Sciatic nerve (tissue), 2 donors: ENCODE data around the gene GFER. TPM values are rescaled to one million over a fixed set of nuclear protein-coding genes. Genes with fewer than 3 reads are reported as not detected.

Source experiments
- ATAC-seq: fragments of 200-7000 bp; cut with Tn5 transposase; one replicate; pipeline ENCODE4 v1.9.1; 2020; ENCODE audit warnings: mild to moderate bottlenecking, moderate library complexity
- DNase-seq: peaks from one replicate; pipeline ENCODE4 v3.0.0-alpha.2; 2020; ENCODE audit warnings: low spot score
- intact Hi-C: fragments of 100-400 bp; cut with DNase I; formaldehyde crosslinking; loops from one replicate; pipeline ENCODE4 v1.14.2; 2022
- total RNA-seq: library from RNA; stranded (reverse); fragmentation: NEBNext Ultra II Directional; extraction: Animal tissue kit (Norgen Biotek cat#: 25700); gene quantifications from one replicate; pipeline ENCODE4 v1.2.1, GENCODE V29; 2021
- donor health status: DM: no; HTN: no; CAD: no.
- donor health status: DM: no; HTN: no; CAD: no.

GFER gene
- total RNA-seq, 1 donor from 2014 or later: 15.5 TPM

DNA sequence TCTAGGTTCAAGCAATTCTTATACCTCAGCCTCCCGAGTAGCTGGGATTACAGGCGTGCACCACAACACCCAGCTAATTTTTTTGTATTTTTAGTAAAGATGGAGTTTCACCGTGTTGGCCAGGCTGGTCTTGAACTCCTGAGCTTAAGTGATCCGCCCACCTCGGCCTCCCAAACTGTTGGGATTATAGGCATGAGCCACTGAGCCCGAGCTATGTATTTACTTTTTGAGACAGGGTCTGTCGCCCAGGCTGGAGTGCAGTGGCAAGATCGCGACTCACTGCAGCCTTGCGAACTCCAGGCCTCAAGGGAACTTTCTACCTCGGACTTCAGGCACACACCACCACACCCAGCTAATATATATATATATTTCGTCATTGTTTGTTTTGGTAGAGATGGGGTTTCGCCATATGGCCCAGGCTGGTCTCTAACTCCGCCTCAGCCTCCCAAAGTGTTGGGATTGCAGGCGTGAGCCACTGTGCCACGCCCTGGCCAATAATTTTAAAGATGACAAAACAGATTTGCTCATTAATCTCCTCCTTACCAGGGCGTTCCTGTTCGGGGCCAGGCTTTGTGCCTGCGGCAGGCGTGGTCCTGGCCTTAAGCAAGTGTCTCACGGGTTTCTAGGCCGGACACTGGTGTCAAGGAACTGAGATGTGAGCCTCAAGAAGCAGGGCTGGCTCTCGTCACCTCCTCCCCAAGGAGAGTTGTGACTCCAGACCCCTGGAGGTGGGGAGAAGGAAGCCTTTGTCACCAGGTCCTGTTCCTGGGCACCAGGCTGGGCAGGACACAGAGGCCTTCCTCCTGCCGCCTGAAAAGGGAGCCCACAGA lies 31.3 kb downstream of the GFER start:
- DNase-seq: no peak
- intact Hi-C loops: no loop called here
- ATAC-seq: no peak

GRCh38 chr16:2015947-2016208 lies 31.9 kb downstream of the GFER start:
- no peak for ATAC-seq
- intact Hi-C loops: no loop called here
- DNase-seq: no peak

DNA sequence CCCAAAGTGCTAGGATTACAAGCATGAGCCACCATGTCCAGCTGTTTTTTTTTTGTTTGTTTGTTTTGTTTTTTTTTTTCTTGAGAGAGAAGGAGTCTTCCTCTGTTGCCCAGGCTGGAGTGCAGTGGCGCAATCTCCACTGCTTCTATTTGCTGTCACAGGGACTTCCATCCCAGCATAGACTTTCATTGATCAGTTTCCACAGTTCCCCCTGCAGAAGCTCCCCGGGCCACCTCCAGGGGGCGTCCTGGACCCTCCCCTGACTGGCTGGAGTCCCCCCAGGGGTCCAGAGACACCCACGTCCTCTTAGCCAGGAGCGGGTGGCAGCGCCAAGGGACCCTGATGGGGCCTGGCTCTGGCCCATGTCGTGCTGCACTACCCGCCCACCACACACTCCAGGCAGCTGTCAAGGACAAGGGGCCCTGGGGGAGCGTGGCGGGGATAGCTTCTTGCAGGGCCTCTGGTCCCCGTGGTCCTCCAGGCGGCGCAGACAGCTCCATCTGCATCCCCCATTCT lies 32.5 kb downstream of the GFER start:
- DNase-seq (no peak), ATAC-seq (no peak)
- intact Hi-C loops: no loop called here

DNA sequence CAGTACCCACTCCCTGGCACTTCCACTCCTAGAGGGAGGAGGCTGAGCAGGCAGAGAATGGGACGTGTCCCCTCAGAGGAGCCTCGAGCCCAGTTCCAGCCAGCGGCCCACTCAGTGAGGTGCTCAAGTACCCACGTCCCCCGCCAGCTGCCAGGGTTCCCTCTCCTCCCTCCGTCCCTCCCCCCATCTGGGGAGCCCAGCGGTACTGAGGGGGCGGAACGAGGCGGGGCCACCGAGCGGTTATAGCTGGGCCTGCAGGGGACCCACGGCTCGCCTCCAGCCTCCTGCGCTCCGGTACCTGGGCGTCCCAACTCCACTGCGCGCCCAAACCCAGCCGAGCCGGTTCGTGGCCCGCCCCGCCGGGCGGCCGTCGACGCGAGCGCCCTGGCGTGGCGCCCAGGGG lies 35.5 kb downstream of the GFER start, which contains the start of gene NPW:
Gene NPW (plus strand): TSS at position 268 of the 403 bp plus-strand sequence.
- intact Hi-C loops: no loop called here
- no peak for DNase-seq
- no peak for ATAC-seq

DNA sequence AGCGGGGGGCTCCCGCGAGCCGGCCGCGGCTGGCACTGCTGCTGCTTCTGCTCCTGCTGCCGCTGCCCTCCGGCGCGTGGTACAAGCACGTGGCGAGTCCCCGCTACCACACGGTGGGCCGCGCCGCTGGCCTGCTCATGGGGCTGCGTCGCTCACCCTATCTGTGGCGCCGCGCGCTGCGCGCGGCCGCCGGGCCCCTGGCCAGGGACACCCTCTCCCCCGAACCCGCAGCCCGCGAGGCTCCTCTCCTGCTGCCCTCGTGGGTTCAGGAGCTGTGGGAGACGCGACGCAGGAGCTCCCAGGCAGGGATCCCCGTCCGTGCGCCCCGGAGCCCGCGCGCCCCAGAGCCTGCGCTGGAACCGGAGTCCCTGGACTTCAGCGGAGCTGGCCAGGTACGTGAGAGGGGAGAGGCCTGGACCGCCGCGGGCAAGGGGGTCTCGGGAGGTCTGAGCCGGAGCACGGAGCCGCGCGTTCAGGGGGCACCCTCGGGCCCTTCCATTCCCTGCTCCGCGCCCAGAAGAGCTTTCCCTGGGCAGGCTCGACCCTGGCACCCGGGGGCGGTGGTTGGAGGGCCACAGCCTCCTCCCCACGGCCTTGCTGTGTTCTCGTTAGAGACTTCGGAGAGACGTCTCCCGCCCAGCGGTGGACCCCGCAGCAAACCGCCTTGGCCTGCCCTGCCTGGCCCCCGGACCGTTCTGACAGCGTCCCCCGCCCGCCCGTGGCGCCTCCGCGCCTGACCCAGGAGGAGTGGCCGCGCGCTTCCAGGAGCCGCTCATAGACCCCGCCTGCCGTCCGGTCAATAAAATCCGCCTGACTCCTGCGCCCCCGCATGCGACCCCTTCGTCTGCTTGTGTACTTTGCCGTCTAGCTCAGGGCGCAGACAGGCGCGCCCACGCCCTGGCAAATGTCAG lies 36.2 kb downstream of the GFER start:
- DNase-seq (no peak), ATAC-seq (no peak)
- intact Hi-C loops: loop anchor here (1.0 kb wide), 1 partner anchor 233 kb away; no protein-coding TSS in a partner anchor

DNA sequence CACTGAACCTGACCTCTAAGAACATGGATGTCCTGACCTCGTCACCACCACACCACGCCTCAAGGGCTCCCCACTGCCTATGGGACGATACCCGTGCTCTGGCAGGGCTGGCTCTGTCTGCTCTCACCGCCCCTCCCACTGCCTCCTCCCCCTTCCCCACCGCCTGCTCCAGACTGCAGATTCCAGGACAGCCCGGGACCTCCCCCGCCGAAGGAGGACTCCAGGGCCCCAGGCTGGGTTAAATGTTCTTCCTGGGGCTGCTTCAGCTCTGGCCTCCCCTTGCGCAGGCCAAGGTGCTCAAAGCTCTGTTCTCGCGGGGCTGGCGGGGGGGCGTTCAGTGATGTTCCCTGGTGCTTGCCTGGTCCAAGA lies 38.7 kb downstream of the GFER start:
- DNase-seq (no peak), ATAC-seq (peak; percentile 28)
- intact Hi-C loops: no loop called here

- peak; percentile 93 for ATAC-seq
Measured at GRCh38 chr16:2023092-2024031, 39.4 kb downstream of the GFER start.

GRCh38 chr16:2024032-2024420 lies 40.0 kb downstream of the GFER start:
- ATAC-seq: no peak
- intact Hi-C loops: no loop called here
- DNase-seq: no peak

More at GRCh38 chr16:2023092-2024031, 39.4 kb downstream of the GFER start:
- intact Hi-C loops: no loop called here
- peak; percentile 97 for DNase-seq

DNA sequence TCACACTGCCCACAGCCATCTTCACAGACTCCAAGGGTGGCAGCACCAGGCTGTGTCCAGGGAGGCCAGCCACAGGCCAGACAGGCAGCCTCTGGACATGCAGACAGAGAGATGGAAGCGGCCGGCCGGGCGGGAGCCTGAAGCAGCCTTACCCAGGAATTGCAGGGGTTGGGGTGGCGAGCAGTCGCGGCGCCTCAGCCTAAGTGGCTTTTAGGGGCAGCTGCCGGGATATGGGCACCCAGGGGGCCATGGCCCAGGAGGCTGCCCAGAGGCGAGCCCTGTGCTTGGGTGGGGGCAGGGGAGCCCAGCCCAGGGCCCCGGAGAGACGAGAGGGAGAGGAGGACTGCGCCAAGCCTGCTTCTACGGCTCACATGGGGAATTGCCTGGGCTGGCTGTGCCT lies 41.3 kb downstream of the GFER start:
- intact Hi-C loops: loop anchor here (5.0 kb wide), 1 partner anchor 117 kb away; no protein-coding TSS in a partner anchor
- no peak for ATAC-seq
- no peak for DNase-seq

GRCh38 chr16:2025878-2026460 lies 42.0 kb downstream of the GFER start:
- intact Hi-C loops: loop anchor here (5.0 kb wide), 1 partner anchor 116 kb away; no protein-coding TSS in a partner anchor
- no peak for ATAC-seq
- no peak for DNase-seq

GRCh38 chr16:2026461-2027023 lies 42.5 kb downstream of the GFER start, which contains the start of gene NHERF2:
NHERF2 (plus strand) TSS chr16:2026902; CDS start chr16:2027006, 104 bp downstream.
- ATAC-seq: peak; percentile 4
- intact Hi-C loops: loop anchor here (5.0 kb wide), 1 partner anchor 116 kb away; no protein-coding TSS in a partner anchor

GRCh38 chr16:2027024-2028010 lies 43.3 kb downstream of the GFER start:
- ATAC-seq (no peak), DNase-seq (no peak)
- intact Hi-C loops: loop anchor here (5.0 kb wide), 1 partner anchor 115 kb away; no protein-coding TSS in a partner anchor

More at GRCh38 chr16:2026461-2027023, 42.5 kb downstream of the GFER start, which contains the start of gene NHERF2:
- no peak for DNase-seq

- ATAC-seq: no peak
- intact Hi-C loops: loop anchor here (5.0 kb wide), 1 partner anchor 114 kb away; no protein-coding TSS in a partner anchor
- no peak for DNase-seq
Measured at GRCh38 chr16:2028146-2028545, 44.2 kb downstream of the GFER start.

DNA sequence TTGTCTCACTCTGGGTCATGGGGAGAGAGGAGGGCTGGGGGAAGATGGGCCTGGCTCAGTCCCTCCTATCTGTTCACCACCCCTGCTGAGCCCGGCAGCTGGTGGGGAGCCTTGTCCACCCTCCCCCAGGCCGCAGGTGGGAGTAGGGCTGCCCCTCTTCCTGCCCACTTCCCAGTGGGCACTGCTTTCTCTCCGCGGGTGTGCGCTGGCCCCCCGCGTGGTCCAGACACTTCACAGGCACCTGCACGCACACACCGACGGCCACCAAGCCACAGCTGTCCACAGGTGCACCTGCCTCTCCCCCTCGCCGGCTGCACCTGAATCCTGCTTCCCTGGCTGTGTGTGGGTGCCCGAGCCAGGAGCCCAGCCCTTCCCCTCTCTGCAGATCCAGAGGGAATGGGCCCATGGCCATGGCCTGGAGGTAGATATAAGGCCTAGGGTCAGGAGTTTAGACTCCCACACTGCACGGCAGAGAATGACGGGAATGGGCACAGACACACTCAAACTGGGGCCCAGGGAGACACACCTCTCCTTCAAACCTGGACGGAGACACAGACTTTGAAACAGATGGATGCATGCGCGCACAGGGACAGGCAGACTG lies 44.7 kb downstream of the GFER start:
- DNase-seq: no peak
- intact Hi-C loops: loop anchor here (5.0 kb wide), 1 partner anchor 114 kb away; no protein-coding TSS in a partner anchor
- ATAC-seq: no peak

GRCh38 chr16:2029350-2029749 lies 45.4 kb downstream of the GFER start:
- intact Hi-C loops: loop anchor here (5.0 kb wide), 1 partner anchor 113 kb away; no protein-coding TSS in a partner anchor
- DNase-seq: no peak
- ATAC-seq: no peak

DNA sequence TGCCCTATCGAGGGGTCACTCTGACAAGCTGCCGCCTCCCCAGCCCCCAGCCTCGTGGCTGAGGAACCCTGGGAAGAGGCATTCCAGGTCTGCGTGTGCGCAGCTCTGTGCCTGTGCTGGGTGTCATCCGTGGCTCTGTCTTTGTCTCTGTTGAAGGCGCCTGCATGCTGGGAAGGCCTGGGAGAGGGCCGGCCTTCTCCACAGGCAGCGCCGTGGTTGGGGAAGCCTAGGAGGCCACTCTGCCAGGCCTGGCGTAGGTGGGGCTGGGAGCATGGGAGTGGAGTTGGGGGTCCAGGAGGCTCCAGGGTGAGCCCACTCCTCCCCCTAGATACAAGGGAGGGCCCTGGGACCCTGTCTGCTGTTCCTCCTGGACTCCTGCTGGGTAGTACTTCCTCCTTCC lies 46.0 kb downstream of the GFER start:
- intact Hi-C loops: no loop called here
- DNase-seq: no peak
- no peak for ATAC-seq
